ENCODE results near the gene CLPSL2.
"Not testable (repeated sequence)": the region's sequence is repeated elsewhere in the genome, so short reads cannot be mapped to it uniquely, and the experiment has no call there.

CLPSL2 gene

GRCh38 chr6:35776364-35777215 is at the start of gene CLPSL2:
Gene CLPSL2, plus strand, starts transcription at chr6:35776598. Its CDS starts 21 bp downstream, at chr6:35776619.
- no peak for DNase-seq (ENCODE audit: low read depth)

GRCh38 chr6:35727231-35727934 is 49.0 kb upstream of the CLPSL2 start:
- DNase-seq (ENCODE audit: low read depth), result no peak

GRCh38 chr6:35727935-35728682 is 48.3 kb upstream of the CLPSL2 start:
- peak; percentile 83 for DNase-seq (ENCODE audit: low read depth)

GRCh38 chr6:35728683-35729678 is 47.4 kb upstream of the CLPSL2 start:
- no peak for DNase-seq (ENCODE audit: low read depth)

- DNase-seq (ENCODE audit: low read depth), result no peak
These were observed 46.7 kb upstream of the CLPSL2 start for GRCh38 chr6:35729722-35730121.

GRCh38 chr6:35730745-35731413 is 45.5 kb upstream of the CLPSL2 start:
- no peak for DNase-seq (ENCODE audit: low read depth)

GRCh38 chr6:35731414-35731735 is 45.0 kb upstream of the CLPSL2 start:
- peak; percentile 82 for DNase-seq (ENCODE audit: low read depth)

GRCh38 chr6:35731736-35732532 is 44.5 kb upstream of the CLPSL2 start:
- DNase-seq (ENCODE audit: low read depth), result peak; percentile 81

GRCh38 chr6:35733633-35734032 is 42.8 kb upstream of the CLPSL2 start:
- DNase-seq (ENCODE audit: low read depth), result no peak

- DNase-seq (ENCODE audit: low read depth), result not testable (repeated sequence)
These were observed 42.1 kb upstream of the CLPSL2 start for GRCh38 chr6:35734319-35734718.

GRCh38 chr6:35735452-35735851 is 40.9 kb upstream of the CLPSL2 start:
- no peak for DNase-seq (ENCODE audit: low read depth)

GRCh38 chr6:35736253-35736894 is 40.0 kb upstream of the CLPSL2 start:
- peak; percentile 60 for DNase-seq (ENCODE audit: low read depth)

- no peak for DNase-seq (ENCODE audit: low read depth)
These were observed 39.4 kb upstream of the CLPSL2 start, which contains the start of gene ARMC12 for GRCh38 chr6:35736982-35737412. Gene ARMC12, plus strand, starts transcription at chr6:35737032. Its CDS starts 77 bp downstream, at chr6:35737109.

- no peak for DNase-seq (ENCODE audit: low read depth)
These were observed 38.8 kb upstream of the CLPSL2 start for GRCh38 chr6:35737413-35738211.

- DNase-seq (ENCODE audit: low read depth), result no peak
These were observed 36.5 kb upstream of the CLPSL2 start for GRCh38 chr6:35739645-35740524.

GRCh38 chr6:35742842-35743241 is 33.6 kb upstream of the CLPSL2 start:
- no peak for DNase-seq (ENCODE audit: low read depth)

- no peak for DNase-seq (ENCODE audit: low read depth)
These were observed 30.9 kb upstream of the CLPSL2 start for GRCh38 chr6:35745509-35745908.

Data from T-helper 22 cell (primary cell).